ENCODE measurements around the gene RFX4.
"Not testable (repeated sequence)": the region's sequence is repeated elsewhere in the genome, so short reads cannot be mapped to it uniquely, and the experiment has no call there.

The RFX4 gene

GRCh38 chr12:106594447-106594846 lies 11.6 kb downstream of the RFX4 start:
- DNase-seq: no peak

DNA sequence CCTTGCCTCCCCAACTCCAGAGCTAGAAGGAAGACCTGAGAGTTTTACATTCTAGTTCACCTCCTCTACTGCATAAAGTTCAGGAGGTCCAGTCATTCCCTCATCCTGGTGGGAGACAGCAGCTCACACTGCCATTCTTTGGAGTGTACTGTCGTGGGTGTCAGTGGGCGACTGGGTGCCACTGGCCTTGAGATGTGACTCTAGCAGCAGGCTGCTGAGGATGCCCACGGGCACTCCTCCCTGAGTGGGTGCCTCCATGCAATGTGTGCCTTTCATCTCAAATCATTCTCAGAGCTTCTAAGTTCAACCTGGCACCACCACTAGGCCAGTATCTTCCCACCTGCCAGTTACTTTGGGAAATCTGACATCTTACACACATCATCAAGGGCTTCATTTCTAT lies 12.5 kb downstream of the RFX4 start:
- no peak for DNase-seq

DNA sequence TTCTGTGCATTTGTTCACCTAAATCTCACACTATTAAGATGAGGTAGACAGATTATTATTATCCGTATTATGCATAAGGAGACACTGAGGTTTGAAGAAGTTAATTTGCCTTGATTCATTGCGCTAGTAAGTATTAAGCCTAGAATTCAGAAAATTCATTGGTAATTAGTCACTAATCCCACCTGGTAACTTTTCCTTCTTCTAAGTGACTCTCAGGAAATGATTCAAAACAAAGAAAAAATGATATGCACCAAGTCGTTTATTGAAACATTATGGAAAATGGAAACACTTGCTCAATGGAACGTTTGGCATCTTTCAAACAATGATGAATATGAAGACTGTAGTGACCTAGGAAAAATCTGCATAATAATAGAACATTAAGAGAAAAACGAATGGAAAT lies 15.2 kb downstream of the RFX4 start:
- no peak for DNase-seq

- no peak for DNase-seq
Measured at GRCh38 chr12:106599302-106599701, 16.5 kb downstream of the RFX4 start.

- no peak for DNase-seq
Measured at GRCh38 chr12:106600503-106600902, 17.7 kb downstream of the RFX4 start.

GRCh38 chr12:106601031-106601430 lies 18.2 kb downstream of the RFX4 start:
- DNase-seq: no peak

GRCh38 chr12:106601496-106601895 lies 18.7 kb downstream of the RFX4 start:
- no peak for DNase-seq

DNA sequence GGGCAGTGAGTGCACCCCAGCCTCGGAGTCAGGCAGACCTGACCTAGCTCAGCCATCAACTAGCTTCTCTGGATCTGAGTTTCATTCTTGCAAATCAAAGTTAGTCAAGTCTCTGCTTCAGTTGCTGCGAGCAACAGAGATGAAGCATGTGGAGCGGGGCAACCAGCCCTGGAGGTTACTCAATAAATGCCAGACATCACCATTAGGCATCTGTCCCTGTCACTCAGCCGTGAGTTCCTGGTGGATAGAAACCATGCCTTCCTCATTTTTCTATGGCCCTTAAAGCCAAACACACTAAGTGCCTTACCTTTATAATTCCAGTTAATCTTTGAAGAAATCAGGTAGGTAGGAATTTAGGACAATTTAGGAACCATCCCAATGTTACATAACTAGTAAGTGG lies 19.3 kb downstream of the RFX4 start:
- DNase-seq: no peak

DNA sequence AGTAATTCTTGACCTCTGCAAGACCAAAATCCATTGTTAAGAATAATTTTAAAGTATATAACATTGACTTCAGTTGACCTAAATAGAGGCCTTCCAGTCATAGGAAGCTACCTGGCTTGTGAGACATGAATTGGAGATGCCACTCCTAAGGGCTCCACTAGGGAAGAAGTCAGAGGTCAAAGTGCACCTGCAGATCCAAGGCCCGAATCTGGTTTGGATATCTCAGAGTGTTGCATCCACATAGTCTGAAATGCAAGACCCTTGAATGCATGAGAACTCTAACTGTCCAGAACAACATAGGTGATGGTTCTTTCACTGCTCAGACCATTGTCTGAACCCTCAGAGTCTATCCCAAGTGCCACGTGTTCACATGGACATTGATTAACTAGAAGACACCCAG lies 22.4 kb downstream of the RFX4 start:
- DNase-seq: no peak

DNA sequence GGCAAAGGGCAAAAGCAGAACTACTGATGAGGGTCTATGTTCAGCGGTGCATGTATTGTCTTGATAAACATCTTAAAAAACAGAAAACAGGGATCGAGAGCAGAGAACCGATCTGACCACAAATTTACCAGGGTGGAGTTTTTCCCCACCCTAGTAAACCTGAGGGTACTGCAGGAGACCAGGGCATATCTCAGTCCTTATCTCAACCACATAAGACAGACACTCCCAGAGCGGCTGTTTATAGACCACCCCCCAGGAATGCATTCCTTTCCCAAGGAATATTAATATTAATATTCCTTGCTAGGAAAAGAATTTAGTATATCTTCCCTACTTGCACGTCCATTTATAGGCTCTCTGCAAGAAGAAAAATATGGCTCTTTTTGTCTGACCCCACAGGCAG lies 37.8 kb downstream of the RFX4 start:
- not testable (repeated sequence) for DNase-seq

GRCh38 chr12:106625976-106626375 lies 43.2 kb downstream of the RFX4 start:
- no peak for DNase-seq

GRCh38 chr12:106629797-106630659 lies 47.2 kb downstream of the RFX4 start:
- DNase-seq: no peak

GRCh38 chr12:106631150-106631549 lies 48.3 kb downstream of the RFX4 start:
- no peak for DNase-seq

GRCh38 chr12:106631797-106632196 lies 49.0 kb downstream of the RFX4 start:
- no peak for DNase-seq

GRCh38 chr12:106632797-106633450 lies 50.1 kb downstream of the RFX4 start:
- no peak for DNase-seq

- no peak for DNase-seq
Measured at GRCh38 chr12:106633451-106633823, 50.6 kb downstream of the RFX4 start.

- no peak for DNase-seq
Measured at GRCh38 chr12:106634206-106634605, 51.4 kb downstream of the RFX4 start.

DNA sequence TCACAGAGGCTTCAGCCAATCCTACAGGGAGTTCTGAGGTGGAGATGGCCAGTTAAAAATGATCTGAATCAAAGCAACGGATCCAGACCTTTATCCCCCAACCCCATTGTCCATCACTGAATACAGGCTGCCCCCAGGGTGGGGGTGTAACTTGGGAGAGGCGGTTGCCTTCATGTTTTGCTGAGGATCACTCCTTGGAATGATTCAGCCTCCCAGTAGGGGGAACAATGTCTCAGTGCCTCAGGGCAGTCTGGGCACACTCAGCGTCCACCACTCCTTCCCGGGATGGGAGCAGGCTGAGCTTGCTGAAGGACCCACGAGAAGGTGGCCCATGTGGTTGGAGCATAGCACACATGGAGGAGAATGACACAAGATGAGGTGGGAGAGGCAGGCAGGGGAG lies 60.2 kb downstream of the RFX4 start:
- DNase-seq: no peak

DNA sequence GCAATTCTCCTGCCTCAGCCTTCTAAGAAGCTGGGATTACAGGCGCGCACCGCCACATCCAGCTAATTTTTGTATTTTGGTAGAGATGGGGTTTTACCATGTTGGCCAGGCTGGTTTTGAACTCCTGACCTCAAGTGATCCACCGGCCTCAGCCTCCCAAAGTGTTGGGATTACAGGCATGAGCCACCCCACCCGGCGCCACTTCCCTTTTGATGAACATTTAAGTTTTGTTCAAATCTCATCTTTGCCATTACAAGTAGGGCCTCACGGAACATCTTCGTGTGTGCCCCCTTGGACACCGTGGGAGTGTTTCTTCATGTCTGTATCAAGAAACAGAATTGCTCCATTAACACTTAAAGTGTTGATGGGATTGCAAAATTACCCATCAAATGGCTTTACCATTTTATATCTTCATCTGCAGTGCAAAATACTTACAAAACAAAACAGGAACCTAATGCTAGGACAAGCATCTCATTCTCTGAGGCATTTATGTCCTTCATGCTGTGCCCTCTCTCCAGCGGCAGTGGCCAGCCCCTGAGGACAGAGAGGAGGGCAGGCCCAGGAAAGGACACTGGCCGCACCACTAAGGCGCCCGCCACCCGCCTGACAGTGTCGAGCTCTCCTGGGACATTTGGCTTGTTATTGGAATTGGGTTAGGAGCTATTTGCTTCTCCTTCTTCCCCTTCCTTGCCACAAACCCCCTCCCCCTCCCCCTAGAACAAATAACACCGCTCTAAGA lies 61.7 kb downstream of the RFX4 start:
- DNase-seq: no peak

GRCh38 chr12:106645074-106645421 lies 62.2 kb downstream of the RFX4 start:
- peak; percentile 84 for DNase-seq

GRCh38 chr12:106645465-106646330 lies 62.9 kb downstream of the RFX4 start:
- DNase-seq: no peak

GRCh38 chr12:106646472-106646871 lies 63.7 kb downstream of the RFX4 start:
- no peak for DNase-seq

Data from DMS153 (cell line).